PFSK-1 (cell line): ENCODE results near the gene TMEM240.

Experiments
- FOXP2 ChIP-seq: optimal IDR thresholded peaks from 2 replicates; pipeline ENCODE3; 2011; ENCODE audit warnings: borderline replicate concordance, control low read depth, inconsistent platforms; ENCODE audit not compliant: insufficient read depth; ENCODE audit errors: extremely low read length, extremely low read depth
- POLR2AphosphoS5 ChIP-seq: IDR thresholded peaks from 2 replicates; pipeline ENCODE4 v1.6.1; 2012; ENCODE audit warnings: low read depth, mild to moderate bottlenecking, control low read depth, low read length, moderate library complexity
- REST ChIP-seq, 2 experiments: IDR thresholded peaks; 2 replicates each; pipeline versions ENCODE4 v1.6.1 to v1.8.0; 2011 to 2012; ENCODE audit warnings: low read depth in 2 of 2, low read length in 2 of 2, control low read depth in 1 of 2, inconsistent platforms in 1 of 2, mild to moderate bottlenecking in 1 of 2, moderate library complexity in 1 of 2; ENCODE audit not compliant: insufficient read depth in 1 of 2
- SIN3A ChIP-seq: IDR thresholded peaks from 2 replicates; pipeline ENCODE4 v1.6.1; 2012; ENCODE audit warnings: mild to moderate bottlenecking, low read length, moderate library complexity, borderline replicate concordance; ENCODE audit not compliant: insufficient read depth
- TAF1 ChIP-seq: IDR thresholded peaks from 2 replicates; pipeline ENCODE4 v1.6.1; 2012; ENCODE audit warnings: low read length, control low read depth, borderline replicate concordance; ENCODE audit not compliant: insufficient read depth

The TMEM240 gene

GRCh38 chr1:1577367-1578011 is 37.1 kb upstream of the TMEM240 start:
- TF ChIP-seq SIN3A, result no peak
- no peak for TF ChIP-seq REST (IDR thresholded peaks at IDR 0.05; ENCODE audit: insufficient read depth in 1 of 2, low read depth in 2 of 2, low read length in 2 of 2)
- no peak for TF ChIP-seq POLR2AphosphoS5
- no peak for TF ChIP-seq FOXP2
- no peak for TF ChIP-seq TAF1

- TF ChIP-seq REST (IDR thresholded peaks at IDR 0.05; ENCODE audit: insufficient read depth in 1 of 2, low read depth in 2 of 2, low read length in 2 of 2), result no peak
- peak; percentile 68; the same call in 1 of the 2 replicates for TF ChIP-seq SIN3A
- peak; percentile 76; the same call in 1 of the 2 replicates for TF ChIP-seq TAF1
- TF ChIP-seq FOXP2, result peak; percentile 92
- peak; percentile 88 for TF ChIP-seq POLR2AphosphoS5
Measured at GRCh38 chr1:1574721-1575537, 34.5 kb upstream of the TMEM240 start, which contains the start of gene SSU72. SSU72 (minus strand) TSS chr1:1574863; CDS start chr1:1574557, 306 bp downstream.

GRCh38 chr1:1573843-1574720 is 33.7 kb upstream of the TMEM240 start:
- peak; percentile 7 for TF ChIP-seq FOXP2
- TF ChIP-seq POLR2AphosphoS5, result no peak
- TF ChIP-seq TAF1, result no peak
- TF ChIP-seq SIN3A, result no peak
- no peak for TF ChIP-seq REST (IDR thresholded peaks at IDR 0.05; ENCODE audit: insufficient read depth in 1 of 2, low read depth in 2 of 2, low read length in 2 of 2)

- TF ChIP-seq SIN3A (no peak), POLR2AphosphoS5 (no peak), REST (IDR thresholded peaks at IDR 0.05; ENCODE audit: insufficient read depth in 1 of 2, low read depth in 2 of 2, low read length in 2 of 2) (no peak), FOXP2 (no peak), TAF1 (no peak)
Measured at GRCh38 chr1:1569341-1569740, 28.9 kb upstream of the TMEM240 start.
